Neutrophil (primary cell): Measurements from ENCODE around the gene GRIK4.

Experiments
- H3K27ac ChIP-seq: fragments of 200-600 bp; sonication (generic); 2 replicates; pipeline ENCODE4 v1.5.1; 2016; ENCODE audit warnings: mild to moderate bottlenecking, moderate library complexity
- H3K27me3 ChIP-seq: fragments of 200-600 bp; sonication (generic); 2 replicates; pipeline ENCODE4 v1.6.0; 2016; ENCODE audit warnings: mild to moderate bottlenecking
- H3K36me3 ChIP-seq: fragments of 200-600 bp; sonication (generic); 2 replicates; pipeline ENCODE4 v1.5.1; 2017
- H3K4me1 ChIP-seq, 2 experiments: fragments of 200-600 bp in 1 of 2; sonication (generic) in 1 of 2; 1 replicate in 1 of 2; 2 replicates in 1 of 2; pipeline versions ENCODE4 v1.5.1 to v1.6.1; 2013 to 2016; ENCODE audit warnings: low read depth in 1 of 2, low read length in 1 of 2, mild to moderate bottlenecking in 1 of 2, moderate library complexity in 1 of 2; ENCODE audit not compliant: control insufficient read depth in 1 of 2, insufficient read depth in 1 of 2
- H3K4me3 ChIP-seq, 2 experiments: fragments of 200-600 bp in 1 of 2; sonication (generic) in 1 of 2; 1 replicate in 1 of 2; 2 replicates in 1 of 2; pipeline ENCODE4 v1.5.1; 2013 to 2016; ENCODE audit warnings: low read depth in 1 of 2, low read length in 1 of 2, mild to moderate bottlenecking in 1 of 2, moderate library complexity in 1 of 2
- H3K9me3 ChIP-seq: fragments of 200-600 bp; sonication (generic); 2 replicates; pipeline ENCODE4 v1.5.1; 2016
- CTCF ChIP-seq: fragments of 200-600 bp; sonication (generic); IDR thresholded peaks from 2 replicates; pipeline ENCODE4 v1.5.1; 2016; ENCODE audit warnings: antibody characterized with exemption

The GRIK4 gene

GRCh38 chr11:120795185-120795584 is 283.6 kb downstream of the GRIK4 start:
- Histone ChIP-seq H3K36me3 (no peaks in the 10 kb centered on the region), H3K27ac (no peak overlapping the region), H3K4me1 (no peaks in the 10 kb centered on the region), H3K4me3 (no peak overlapping the region), H3K9me3 (no peaks in the 10 kb centered on the region), H3K27me3 (peaks cover 42% of the 10 kb centered on the region)
- no peak for TF ChIP-seq CTCF

- Histone ChIP-seq H3K4me1 (no peaks in the 10 kb centered on the region), H3K27me3 (peaks cover 32% of the 10 kb centered on the region)
- TF ChIP-seq CTCF = no peak
Measured at GRCh38 chr11:120797143-120797542, 285.6 kb downstream of the GRIK4 start.

GRCh38 chr11:120798854-120799253 is 287.3 kb downstream of the GRIK4 start:
- H3K4me1 ChIP-seq = no peaks in the 10 kb centered on the region
- H3K4me3 ChIP-seq = no peak overlapping the region
- peaks cover 17% of the 10 kb centered on the region for H3K27me3 ChIP-seq
- H3K36me3 ChIP-seq = no peaks in the 10 kb centered on the region
- no peak overlapping the region for H3K27ac ChIP-seq
- no peak for TF ChIP-seq CTCF
- H3K9me3 ChIP-seq = no peaks in the 10 kb centered on the region

More at GRCh38 chr11:120797143-120797542, 285.6 kb downstream of the GRIK4 start:
- Histone ChIP-seq H3K27ac (no peak overlapping the region), H3K9me3 (no peaks in the 10 kb centered on the region), H3K36me3 (no peaks in the 10 kb centered on the region), H3K4me3 (no peak overlapping the region)

- H3K4me1 ChIP-seq = no peaks in the 10 kb centered on the region
- H3K4me3 ChIP-seq = no peak overlapping the region
- H3K27ac ChIP-seq = no peak overlapping the region
- H3K27me3 ChIP-seq = peaks cover 11% of the 10 kb centered on the region
- H3K9me3 ChIP-seq = no peaks in the 10 kb centered on the region
- H3K36me3 ChIP-seq = no peaks in the 10 kb centered on the region
- no peak for TF ChIP-seq CTCF
Measured at GRCh38 chr11:120800206-120800605, 288.7 kb downstream of the GRIK4 start.

- Histone ChIP-seq H3K36me3 (no peaks in the 10 kb centered on the region), H3K27me3 (peaks cover 29% of the 10 kb centered on the region), H3K4me1 (no peaks in the 10 kb centered on the region), H3K9me3 (no peaks in the 10 kb centered on the region), H3K4me3 (no peak overlapping the region), H3K27ac (no peak overlapping the region)
- TF ChIP-seq CTCF = peak; percentile 75
Measured at GRCh38 chr11:120801801-120802689, 290.5 kb downstream of the GRIK4 start.
